NCI-H1436 treated with DMSO at 0.1 percent for 48 hours (cell line): ENCODE results near the gene CREBRF.
"Not testable (repeated sequence)": the region's sequence is repeated elsewhere in the genome, so short reads cannot be mapped to it uniquely, and the experiment has no call there.

Experiments
- DNase-seq: peaks from one replicate; lab custom pipeline; 2025; lab: John Stamatoyannopoulos, UW

CREBRF gene

DNA sequence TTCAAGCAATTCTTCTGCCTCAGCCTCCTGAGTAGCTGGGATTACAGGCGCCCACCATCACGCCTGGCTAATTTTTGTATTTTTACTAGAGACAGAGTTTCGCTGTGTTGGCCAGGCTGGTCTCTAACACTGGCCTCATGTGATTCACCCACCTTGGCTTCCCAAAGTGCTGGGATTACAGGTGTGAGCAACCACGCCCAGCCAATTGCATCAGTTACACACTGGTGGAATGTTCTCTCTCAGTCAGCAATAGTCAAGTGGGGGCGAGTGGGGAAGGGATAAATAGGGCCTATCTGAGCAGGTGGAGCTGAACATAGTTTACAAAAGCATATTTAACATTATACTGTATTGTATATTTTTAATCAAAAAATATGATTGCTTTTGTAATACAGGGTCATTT lies 98.5 kb downstream of the CREBRF start:
- DNase-seq: not testable (repeated sequence)

DNA sequence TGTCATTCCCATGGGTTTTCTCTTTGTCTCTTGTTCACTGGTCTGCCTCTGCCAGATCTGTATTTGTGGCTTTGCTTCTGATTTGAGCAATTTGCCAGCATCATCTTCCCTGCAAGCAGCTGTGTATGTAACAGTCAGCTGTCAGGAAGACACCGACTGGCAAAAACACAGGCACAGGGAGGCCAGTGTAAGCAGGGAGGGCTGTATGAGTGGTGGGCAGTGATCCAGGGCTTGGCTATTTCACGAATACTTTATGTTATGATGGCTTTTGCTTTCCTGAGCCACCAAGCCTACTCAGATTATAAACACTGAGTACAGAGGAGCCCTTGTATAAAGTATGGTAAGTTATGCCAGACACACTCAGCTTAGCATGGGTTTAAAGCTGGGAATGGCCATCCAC lies 99.8 kb downstream of the CREBRF start:
- DNase-seq: no peak

DNA sequence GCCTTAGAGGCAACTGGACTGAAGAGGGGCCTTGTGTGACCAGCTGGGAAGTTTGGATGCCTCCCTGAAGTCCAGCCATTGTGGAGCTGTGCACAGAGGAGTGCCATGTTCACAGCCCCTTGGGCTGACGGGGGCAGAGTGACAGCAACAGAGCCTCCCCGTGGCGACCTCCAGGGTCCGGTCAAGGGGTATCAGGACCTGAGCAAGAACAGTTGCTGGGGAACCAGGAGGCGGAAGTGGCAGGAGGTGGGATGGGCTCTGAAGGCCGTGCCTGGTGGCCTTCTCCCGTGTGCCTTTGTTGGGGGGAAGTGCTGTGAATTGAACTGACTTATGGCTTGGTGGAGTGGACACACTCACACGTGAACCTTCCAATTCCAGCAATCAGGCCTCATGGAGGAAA lies 102.2 kb downstream of the CREBRF start:
- DNase-seq: no peak

DNA sequence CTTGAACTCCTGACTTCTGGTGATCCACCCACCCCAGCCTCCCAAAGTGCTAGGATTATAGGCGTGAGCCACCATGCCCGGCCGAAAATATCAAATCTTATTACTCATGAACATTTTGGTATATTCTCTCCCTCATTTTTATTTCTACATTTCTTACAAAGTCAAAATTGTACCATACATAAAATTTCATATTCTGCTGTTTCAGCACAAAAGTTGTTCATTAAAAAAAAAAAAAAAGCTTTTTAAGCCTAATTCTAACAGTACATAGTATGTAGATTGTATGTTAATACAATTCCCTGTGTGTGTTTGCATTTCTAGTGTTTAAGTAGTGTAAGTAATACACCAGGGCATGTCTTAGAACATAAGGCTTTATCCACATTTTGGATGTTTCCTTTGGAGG lies 103.1 kb downstream of the CREBRF start:
- no peak for DNase-seq

DNA sequence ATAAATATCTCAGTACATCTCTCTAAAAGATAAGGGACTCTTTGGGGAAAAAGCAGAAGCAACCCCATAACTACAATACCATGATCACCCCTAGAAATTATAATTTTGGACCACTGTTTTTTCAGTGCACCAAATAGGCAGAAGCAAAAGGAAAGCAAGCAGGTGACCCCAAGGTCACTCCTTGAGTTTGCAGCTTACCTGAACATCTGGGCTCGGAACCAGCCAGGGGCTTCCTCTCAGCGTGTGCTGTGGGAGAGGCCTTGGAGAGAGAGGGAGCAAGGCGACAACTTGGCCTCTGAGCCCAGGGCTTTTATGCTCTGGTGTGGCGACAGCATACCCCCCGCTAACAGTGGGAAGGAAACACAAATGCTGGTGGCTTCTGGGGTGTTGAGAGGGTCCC lies 105.0 kb downstream of the CREBRF start:
- no peak for DNase-seq

DNA sequence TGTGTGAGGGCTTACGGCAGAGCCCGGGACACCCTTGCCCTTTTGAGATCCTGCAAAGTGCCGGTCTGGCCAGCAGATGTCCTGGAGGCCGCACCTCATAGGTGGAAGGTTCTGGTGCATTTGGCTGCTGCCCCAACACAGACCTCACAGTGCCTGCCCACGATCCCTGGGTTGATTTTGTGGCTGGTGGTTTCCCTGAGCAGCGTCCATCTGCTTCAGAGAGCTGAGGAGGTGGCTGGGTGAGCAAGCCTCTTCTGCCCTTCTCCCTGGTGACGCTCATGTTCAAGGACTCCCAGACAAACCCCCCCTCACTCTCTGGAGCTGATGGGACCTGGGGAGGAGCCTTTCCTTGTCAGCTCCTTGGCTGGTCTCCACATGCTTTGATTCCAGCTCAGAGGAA lies 107.1 kb downstream of the CREBRF start:
- no peak for DNase-seq

DNA sequence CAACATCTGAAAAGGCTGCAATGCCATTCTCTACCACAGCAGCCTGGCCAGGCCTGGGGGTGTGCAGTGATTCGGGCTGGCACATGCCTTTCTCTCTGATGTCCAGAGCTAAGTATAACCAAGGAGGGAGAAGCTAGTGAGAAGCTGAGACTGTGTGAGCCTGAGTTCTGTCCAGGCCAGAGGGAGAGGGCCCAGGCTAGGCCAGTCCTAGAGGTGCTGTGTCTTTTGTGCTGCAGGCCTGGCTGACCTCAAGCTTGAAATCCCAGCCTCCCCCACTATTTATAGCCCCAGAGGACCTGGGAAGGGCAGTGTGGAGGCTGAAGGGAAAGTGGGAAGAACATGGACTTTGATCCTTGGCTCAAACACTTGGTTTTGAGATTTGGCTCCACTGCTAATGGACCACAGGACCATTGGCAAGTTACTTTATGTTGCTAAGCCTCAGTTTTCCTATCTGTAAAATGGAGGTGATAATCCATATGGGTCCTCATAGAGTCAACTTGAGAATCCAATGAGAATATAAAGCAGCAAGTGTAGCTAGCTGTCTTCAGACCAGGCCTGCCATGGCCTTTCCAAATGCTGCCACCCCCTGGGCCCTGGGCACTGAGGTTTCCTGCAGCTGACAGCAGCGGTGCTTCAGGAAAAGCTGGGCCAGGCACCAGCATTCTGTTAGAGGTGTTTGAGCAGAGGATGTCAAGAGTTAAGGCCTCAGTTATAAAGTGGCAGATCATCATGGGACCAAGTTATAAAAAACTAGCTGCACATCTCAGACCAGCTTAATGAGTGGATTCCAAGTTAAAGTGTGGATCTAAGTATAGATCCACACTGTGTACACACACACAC lies 109.2 kb downstream of the CREBRF start:
- DNase-seq: no peak

DNA sequence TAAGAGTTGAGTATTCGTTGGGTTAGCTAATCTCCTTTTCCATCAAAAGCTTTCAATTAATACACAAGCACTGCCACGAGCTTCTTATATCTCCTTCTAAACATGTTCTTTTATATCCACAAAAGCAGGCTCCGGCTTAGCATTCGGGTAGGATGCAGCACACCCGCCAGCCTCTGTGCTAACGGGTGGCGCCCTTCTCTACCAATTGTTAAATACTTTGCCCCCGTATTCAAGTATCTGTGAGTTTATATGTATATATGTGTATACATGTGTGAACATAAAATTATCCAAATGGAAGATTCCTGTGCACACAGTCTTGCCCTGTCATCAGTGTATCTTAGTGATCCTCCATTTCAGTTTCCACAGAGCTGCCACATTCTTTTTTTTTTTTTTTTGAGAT lies 116.0 kb downstream of the CREBRF start:
- no peak for DNase-seq

DNA sequence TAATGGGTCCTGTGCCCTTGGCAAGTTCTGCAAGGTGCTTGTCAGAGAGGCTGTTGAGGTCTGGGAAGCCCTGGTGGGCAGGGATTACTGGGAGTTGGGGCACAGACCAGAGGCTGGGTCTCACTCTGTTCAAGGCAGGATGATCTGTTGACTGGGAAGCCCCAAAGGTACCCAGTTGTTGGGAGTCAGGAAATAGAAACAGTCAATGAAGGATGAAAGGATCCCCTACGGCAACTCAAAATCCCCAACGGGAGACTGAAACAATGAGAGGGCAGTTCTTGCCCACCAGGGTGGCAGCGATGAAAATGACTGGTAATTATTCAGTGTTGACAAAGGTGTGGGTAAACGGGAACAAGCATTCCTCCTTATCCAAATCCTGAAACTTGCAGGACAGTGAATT lies 119.4 kb downstream of the CREBRF start:
- no peak for DNase-seq

DNA sequence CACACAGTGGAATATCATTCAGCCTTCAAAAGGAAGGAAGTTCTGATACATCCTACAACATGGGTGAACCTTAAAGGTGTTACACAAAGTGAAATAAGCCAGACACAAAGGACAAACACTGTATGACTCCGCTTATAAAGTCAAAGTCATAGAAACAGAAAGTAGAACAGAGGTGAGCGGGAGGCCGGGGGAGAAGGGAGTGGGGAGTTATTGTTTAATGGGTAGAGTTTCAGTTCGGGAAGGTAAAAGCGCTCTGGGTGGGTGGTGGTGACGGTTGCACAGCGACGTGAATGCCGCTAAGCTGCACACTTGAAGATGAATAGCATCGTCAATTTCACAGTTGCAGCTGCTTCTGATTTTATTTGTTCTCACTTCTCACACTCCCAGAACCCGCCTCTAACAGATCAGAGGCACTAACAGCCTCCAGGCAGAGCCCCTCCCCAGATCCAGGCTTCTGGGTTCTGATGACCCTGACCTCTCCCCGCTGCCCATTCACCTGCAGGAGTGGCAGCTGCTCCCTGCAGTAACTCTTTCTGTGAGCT lies 122.3 kb downstream of the CREBRF start:
- no peak for DNase-seq

DNA sequence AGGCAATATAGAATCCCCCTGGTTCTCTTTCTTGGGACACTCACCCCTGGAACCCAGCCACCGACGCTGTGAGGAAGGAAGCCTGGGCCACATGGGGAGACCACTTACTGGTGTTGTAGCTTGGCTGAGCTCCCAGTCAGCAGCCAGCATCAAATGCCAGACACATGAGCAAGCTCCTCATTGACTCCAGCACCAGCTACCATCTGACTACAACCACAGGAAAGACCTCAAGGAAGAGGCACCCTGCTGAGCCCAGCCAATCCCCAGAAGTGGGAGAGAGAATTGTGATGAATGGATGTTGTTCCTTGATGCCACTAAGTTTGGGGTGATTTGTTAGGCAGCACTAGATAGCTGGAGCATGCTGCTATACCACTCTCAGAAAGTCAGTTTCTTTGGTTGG lies 124.2 kb downstream of the CREBRF start:
- DNase-seq: no peak

DNA sequence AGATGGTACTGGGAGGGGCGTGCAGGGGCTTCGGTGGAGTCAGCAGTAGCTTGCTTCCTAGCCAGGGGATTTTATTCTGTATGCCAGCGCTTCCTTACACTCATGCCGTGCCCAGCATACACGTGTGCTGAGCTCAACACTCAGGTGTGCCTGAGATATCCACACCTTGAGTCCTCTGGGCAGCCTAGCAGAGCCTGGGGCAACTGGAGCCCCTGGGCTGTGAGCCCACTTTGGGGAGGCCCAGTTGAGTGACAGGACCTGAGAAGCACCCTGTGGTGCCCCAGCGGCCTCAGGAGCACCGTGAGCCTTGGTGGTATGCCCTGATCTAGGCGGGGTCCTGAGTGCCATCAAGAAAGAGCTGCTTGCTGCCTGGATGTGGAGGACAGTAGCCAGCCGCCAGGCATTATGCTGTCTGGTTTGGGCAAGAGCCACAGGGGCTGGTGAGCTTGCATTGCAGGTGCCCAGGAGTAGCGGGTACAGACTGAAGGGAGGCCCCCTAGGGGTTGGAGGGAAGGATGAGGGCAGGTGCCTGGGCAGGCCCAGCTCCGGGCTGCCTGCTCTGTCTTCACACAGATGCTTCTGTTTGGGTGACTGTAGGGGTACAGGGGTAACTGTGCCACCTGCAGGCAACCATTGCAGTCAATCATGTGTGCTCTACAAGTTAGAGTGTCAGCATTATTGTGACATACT lies 131.0 kb downstream of the CREBRF start:
- no peak for DNase-seq

DNA sequence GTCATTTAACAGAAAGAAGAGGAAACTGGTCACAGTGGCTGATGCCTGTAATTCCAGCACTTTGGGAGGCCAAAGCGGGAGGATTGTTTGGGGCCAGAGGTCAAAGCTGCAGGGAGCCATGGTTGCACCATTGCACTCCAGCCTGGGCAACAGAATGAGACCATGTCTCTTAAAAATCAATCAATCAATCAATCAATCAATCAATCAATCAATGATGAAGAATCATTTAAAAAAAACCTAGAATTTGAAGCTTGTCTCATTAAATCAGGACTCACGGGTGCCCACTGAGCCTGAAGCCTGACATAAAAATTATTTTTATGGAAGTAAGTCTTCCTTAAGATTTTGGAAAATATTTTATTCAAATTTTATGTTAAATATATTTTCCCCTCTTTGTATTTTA lies 132.1 kb downstream of the CREBRF start:
- no peak for DNase-seq
